ENCODE measurements around the gene SLC22A14. TPM values are rescaled to one million over a fixed set of nuclear protein-coding genes. Genes with fewer than 3 reads are reported as not detected.

Gene SLC22A14
- total RNA-seq, 1 donor from 2014 or later: not detected

- Mint-ChIP-seq H3K27ac (no peak overlapping the region), H3K4me1 (ENCODE audit: unreplicated experiment) (no peaks in the 10 kb centered on the region), H3K36me3 (no peaks in the 10 kb centered on the region), H3K9me3 (peaks cover 4% of the 10 kb centered on the region), H3K27me3 (no peaks in the 10 kb centered on the region), H3K4me3 (no peak overlapping the region)
- no peak for DNase-seq (ENCODE audit: extremely low spot score, unreplicated experiment)
- no peak for TF ChIP-seq CTCF (conservative IDR thresholded peaks at IDR 0.05)
Observed at GRCh38 chr3:38343797-38344594, 61.9 kb downstream of the SLC22A14 start.

- no peak for TF ChIP-seq CTCF (conservative IDR thresholded peaks at IDR 0.05)
- peak overlapping the region; percentile 53 for H3K27ac Mint-ChIP-seq
- peak overlapping the region; percentile 87 for H3K4me3 Mint-ChIP-seq
- no peaks in the 10 kb centered on the region for H3K4me1 Mint-ChIP-seq (ENCODE audit: unreplicated experiment)
- H3K36me3 Mint-ChIP-seq: no peaks in the 10 kb centered on the region
- H3K27me3 Mint-ChIP-seq: no peaks in the 10 kb centered on the region
- H3K9me3 Mint-ChIP-seq: peaks cover 4% of the 10 kb centered on the region
- DNase-seq (ENCODE audit: extremely low spot score, unreplicated experiment): no peak
Observed at GRCh38 chr3:38345879-38346586, 63.9 kb downstream of the SLC22A14 start.

GRCh38 chr3:38346587-38347410 is 64.7 kb downstream of the SLC22A14 start, which contains the start of gene XYLB:
Gene XYLB, plus strand, starts transcription at chr3:38346785. Its CDS starts 84 bp downstream, at chr3:38346869.
- peaks cover 4% of the 10 kb centered on the region for H3K9me3 Mint-ChIP-seq
- H3K36me3 Mint-ChIP-seq: peaks cover 2% of the 10 kb centered on the region
- DNase-seq (ENCODE audit: extremely low spot score, unreplicated experiment): peak; percentile 89
- H3K27me3 Mint-ChIP-seq: no peaks in the 10 kb centered on the region
- H3K27ac Mint-ChIP-seq: peak within 1 kb of the TSS; percentile 53
- peak within 1 kb of the TSS; percentile 87 for H3K4me3 Mint-ChIP-seq
- TF ChIP-seq CTCF (conservative IDR thresholded peaks at IDR 0.05): peak; percentile 82
- H3K4me1 Mint-ChIP-seq (ENCODE audit: unreplicated experiment): no peaks in the 10 kb centered on the region

- no peaks in the 10 kb centered on the region for H3K4me1 Mint-ChIP-seq (ENCODE audit: unreplicated experiment)
- peaks cover 4% of the 10 kb centered on the region for H3K9me3 Mint-ChIP-seq
- no peak for DNase-seq (ENCODE audit: extremely low spot score, unreplicated experiment)
- H3K36me3 Mint-ChIP-seq: peaks cover 10% of the 10 kb centered on the region
- no peak overlapping the region for H3K4me3 Mint-ChIP-seq
- no peak for TF ChIP-seq CTCF (conservative IDR thresholded peaks at IDR 0.05)
- H3K27ac Mint-ChIP-seq: no peak overlapping the region
- no peaks in the 10 kb centered on the region for H3K27me3 Mint-ChIP-seq
Observed at GRCh38 chr3:38347421-38348200, 65.5 kb downstream of the SLC22A14 start.

GRCh38 chr3:38348903-38349302 is 66.8 kb downstream of the SLC22A14 start:
- DNase-seq (ENCODE audit: extremely low spot score, unreplicated experiment): no peak

More at GRCh38 chr3:38348903-38349302, 66.8 kb downstream of the SLC22A14 start:
- Mint-ChIP-seq H3K4me3 (no peak overlapping the region), H3K27ac (no peak overlapping the region), H3K9me3 (peaks cover 2% of the 10 kb centered on the region), H3K27me3 (no peaks in the 10 kb centered on the region), H3K36me3 (peaks cover 14% of the 10 kb centered on the region), H3K4me1 (ENCODE audit: unreplicated experiment) (no peaks in the 10 kb centered on the region)
- TF ChIP-seq CTCF (conservative IDR thresholded peaks at IDR 0.05): no peak

All from type B pancreatic cell (in vitro differentiated cells).